ENCODE measurements around the gene YIF1A. TPM values are rescaled to one million over a fixed set of nuclear protein-coding genes. Genes with fewer than 3 reads are reported as not detected.
A peak's percentile ranks its signal among the peaks of the same experiment; 100 is the strongest.
"Not testable (repeated sequence)": the region's sequence is repeated elsewhere in the genome, so short reads cannot be mapped to it uniquely, and the experiment has no call there.

The YIF1A gene
- polyA plus RNA-seq, 1 donor = 49.2 TPM

DNA sequence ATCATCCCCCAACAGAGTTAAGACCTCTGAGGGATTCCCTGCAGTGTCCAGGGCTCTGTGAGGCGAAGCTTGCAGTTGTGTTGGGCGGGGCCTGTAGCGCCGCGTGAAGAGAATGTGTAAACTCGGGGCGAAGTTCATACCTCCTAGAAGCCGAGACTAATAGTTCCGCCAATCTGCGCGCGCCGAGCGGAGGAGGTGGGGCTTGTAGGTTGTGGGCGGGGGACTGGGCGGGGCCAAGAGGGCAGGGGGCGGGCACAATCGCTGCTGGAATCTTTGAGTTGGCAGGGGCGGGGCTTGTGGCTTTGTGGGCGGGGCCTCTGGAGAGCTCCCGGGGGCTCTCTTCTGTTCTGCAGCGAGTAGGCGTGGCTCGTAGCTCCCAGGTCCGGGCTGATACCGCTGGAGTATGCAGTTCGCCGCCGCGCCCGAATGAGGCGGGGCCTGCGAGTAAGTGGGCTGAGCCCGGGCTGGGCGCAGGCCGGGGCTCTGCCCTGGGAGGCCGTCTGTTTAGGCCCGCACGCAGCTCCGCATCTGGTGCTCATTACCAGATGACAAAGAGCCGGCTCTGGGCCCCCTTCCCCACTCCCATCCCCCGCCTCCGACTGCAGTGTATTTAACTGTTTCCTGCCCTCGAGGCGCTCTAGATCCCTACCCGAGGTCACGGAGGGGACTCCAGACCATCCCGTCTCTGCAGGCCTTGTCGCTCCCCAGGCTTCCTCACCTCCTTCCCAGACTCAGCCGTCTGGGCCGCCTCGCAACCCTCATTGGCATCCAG lies 23.8 kb upstream of the YIF1A start:
- peak; percentile 97 for DNase-seq

DNA sequence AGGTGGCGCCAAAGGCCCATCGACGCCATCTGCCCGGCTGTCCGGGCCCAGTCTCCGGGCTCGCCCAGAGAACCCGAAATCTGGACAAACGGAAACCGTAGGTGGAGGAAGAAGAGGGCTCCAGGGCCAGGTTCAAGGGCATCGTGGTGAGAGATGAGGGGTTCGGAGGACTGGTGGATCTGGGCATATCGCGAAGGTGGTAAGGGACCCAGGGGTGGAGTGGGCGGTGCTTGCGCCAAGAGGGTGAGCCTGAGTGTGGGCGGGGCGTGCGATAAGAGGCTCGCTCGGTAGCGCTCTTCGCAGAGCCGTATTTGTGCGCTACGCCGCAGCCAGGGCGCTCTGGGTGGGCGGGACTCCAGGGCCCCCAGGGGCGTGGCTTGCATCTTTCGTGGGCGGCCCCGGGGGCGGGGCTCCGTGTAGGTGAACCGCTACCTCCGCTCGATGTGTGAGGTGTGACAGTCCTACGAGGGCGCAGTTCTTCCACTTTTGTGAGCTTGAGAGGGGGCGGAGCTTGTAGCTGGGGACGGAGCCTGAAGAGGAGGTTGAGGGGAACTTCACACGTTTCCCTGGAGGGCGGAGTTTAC lies 23.1 kb upstream of the YIF1A start:
- peak; percentile 88 for DNase-seq

DNA sequence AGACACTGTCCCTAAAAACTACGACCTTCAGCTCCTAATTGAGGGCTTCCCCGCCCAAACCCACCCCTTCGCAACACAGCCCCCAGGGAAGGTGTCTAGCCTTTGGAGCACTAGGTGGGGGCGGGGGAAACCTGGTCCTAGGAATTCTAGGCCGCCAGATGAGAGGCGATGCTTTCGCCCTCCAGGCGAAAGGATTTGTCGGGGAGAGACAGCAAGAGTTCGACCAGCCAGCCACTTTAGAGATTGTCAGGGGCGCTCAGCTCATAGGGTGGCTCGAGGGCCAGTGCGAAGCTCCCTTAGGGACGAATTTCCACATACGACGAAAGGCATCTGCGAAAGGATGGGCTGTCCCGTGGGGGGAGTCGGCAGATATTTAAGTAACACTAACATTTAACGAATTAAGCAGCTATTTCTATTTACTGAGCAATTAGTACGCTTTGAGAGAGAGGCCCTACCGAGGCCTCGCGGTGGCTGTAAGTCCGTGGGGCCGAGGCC lies 22.6 kb upstream of the YIF1A start:
- no peak for DNase-seq

DNA sequence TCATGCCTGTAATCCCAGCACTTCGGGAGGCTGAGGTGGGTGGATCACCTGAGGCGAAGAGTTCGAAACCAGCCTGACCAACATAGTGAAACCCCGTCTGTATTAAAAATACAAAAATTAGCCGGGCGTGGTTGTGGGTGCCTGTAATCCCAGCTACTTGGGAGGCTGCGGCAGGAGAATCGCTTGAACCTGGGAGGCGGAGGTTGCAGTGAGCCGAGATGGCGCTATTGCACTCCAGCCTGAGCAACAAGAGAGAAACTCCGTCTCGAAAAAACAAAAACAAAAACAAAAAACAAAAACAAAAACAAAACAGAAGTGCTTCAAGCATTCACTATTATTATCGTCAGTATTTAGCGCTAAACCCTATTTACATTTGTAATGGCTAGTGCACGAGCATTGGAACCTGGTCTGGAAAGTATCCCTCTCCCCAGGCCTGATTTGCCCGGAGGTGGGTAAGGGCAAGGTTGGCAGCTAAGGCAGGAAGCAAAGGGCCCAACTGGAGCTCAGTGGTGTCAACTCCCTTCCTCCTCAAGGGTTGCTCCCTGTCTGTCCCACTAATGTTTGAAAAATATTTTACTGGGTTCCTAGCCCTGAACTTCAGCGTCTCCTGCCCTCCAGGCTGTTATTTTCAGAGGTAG lies 22.0 kb upstream of the YIF1A start:
- DNase-seq = not testable (repeated sequence)

DNA sequence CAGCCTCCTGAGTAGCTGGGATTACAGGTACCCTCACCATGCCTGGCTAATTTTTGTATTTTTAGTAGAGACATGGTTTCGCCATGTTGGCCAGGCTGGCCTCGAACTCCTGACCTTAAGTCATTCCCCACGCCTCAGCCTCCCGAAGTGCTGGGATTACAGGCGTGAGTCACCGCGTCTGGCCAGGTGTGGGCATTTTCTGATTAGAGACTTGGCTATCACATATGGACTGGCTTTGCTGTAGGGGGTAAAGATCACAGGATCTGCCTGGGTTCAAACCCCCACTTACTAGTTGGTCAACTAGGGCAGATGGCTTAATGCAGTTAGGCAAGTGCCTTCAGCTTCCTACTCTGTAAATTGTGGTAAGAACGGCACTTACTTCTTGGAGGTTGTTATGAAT lies 21.4 kb upstream of the YIF1A start:
- no peak for DNase-seq

DNA sequence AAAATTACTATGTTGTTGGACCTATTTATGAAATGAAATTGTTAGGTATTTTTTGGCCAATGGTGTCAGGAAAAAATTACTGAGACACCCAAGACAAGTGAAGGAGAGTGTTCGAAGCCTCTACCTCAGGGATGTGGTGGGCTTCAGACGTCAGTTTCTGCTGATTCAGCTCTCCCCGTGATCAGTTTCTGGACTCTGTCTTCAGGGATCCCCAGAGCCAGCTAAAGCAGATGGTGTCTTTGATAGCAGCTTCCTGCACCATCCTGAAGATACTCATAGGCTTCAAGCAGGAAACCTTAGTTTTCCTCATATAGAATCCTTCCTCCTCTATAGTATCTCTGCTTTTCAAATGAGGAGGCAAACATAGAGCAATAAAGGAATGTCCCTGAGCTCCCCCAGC lies 20.5 kb upstream of the YIF1A start:
- no peak for DNase-seq

DNA sequence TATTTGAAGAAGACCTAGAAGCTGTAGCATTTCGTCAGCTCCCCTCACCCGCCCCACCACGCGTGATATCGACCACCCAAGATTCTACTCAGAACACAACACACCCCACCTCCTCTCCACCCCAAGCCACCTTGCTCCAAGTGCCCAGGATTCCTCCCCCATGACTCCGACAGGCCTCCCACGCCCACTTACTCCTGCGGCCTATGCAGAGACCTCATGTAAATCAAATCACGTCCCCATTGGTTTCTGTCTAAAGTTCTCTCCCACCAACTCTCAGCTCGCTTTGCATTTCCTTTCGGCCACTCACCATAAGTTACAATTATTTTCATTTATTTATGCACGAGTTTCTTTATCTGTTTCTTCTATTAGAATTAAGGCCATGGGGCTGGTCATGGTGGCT lies 13.7 kb upstream of the YIF1A start:
- no peak for DNase-seq

DNA sequence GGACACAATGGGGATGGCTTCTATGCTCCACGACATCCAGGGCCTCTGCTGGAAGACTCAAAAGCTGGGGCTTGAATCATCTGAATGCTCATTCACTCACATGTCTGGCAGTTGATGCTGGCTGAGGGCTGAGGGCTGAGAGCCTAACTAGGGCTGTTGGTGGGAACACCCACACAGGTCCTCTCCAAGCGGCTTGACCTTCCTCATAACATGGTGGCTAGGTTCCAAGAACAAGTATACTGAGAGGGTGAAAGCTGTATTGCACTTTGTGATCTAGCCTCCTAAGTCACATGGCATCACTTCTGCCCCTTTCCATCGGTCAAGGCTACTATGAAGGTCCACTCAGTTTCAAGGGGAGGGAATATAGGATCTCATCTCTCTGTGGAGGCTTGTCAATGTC lies 10.2 kb upstream of the YIF1A start:
- DNase-seq = no peak

DNA sequence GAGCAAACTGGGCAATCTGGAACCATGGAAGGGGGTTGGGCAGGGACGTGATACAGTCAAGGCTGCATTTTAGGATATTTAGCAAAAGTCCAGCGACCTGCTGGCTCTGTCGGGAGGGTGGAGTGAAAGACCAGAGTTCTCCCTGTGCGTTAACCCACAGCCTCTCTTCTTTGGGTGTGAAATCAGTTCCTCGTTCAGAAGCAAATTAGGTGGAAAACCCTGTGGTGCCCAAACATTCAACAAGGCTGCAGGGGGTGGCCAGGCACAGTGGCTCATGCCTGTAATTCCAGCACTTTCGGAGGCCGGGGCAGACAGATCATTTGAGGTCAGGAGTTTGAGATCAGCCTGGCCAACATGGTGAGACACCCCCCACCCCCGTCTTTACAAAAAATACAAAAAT lies 8.7 kb upstream of the YIF1A start:
- DNase-seq = no peak

DNA sequence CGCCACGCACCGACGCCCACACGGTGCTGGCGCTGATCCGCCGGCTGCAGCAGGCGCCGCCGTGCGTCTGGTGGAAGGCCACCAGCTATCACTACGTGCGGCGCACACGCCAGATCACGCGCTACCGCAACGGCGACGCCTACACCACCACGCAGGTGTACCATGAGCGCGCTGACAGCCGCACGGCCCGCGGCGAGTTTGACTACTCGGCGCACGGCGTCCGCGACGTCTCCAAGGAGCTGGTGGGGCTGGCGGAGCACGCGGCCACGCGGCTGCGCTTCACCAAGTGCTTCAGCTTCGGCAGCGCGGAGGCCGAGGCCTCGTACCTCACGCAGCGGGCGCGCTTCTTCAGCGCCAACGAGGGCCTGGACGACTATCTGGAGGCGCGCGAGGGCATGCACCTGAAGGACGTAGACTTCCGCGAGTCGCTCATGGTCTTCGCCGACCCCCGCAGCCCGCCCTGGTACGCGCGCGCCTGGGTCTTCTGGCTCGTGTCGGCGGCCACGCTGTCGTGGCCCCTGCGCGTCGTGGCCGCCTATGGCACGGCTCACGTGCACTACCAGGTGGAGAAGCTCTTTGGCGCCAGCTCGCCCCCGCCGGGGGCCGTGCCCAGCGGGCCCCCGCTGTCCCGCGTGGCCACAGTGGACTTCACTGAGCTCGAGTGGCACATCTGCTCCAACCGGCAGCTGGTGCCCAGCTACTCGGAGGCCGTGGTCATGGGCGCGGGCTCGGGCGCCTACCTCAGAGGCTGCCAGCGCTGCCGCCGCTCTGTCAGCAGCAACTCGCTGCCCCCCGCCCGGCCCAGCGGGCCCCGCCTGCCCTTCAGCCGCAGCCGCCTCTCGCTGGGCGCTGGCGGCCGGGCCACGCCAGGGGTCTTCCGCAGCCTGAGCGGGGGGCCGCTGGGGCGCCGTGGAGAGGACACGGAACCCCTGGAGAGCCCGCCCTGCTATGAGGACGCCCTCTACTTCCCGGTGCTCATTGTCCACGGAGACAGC lies 6.0 kb upstream of the YIF1A start:
- DNase-seq = no peak

DNA sequence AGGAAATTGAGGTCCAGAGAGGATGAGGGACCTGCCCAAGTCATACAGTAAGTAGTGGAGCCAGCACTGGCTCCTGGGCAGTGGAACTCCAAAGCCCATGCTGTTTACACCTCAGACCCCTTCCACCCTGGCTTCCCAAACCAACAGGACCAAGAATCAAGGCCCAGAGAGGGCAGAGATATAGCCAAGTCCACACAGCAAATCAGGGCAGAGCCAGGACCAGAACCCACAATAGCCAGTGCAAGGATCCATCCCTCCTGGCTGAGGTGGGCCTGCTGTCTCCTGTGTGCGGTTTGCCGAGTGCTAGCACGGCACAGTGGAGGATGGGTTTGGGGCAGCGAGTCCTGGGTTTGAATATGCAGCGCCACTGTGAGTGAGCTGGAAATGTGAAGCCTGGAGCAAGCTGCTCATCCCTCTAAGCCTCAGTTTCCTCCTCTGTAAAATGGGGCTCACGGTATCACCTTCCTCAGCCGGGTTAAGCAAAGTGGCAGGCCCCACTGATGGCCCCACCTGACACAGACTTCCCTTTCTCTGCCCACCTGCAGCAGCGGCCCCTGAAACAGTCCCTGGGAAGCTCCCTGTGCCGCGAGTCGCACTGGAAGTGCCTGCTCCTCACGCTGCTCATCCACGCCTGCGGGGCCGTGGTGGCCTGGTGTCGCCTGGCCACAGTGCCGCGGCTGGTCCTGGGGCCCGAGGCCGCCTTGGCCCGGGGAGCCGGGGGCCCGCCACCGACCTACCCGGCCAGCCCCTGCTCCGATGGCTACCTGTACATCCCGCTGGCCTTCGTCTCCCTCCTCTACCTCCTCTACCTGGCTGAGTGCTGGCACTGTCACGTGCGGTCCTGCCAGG lies 5.1 kb upstream of the YIF1A start:
- DNase-seq = no peak

DNA sequence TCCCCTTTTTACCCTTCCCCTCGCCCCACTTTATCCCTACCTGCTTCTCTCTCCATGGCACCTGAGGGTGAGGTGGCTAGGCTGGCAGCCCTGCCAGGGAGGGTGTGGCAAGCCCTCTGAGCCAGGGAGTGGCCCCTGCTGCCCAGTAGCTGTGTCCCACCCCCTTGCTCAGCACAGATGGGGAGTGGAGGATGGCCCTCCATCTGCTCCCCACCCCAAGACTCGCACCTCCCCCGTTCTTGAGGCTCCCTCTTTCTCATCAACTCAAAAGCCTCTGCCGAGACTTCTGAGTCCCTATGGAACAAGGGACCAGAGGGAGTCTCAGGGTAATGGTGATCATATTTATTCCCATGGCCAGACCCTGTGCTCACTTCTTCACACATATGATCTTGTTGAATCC lies 4.4 kb upstream of the YIF1A start:
- DNase-seq = no peak

DNA sequence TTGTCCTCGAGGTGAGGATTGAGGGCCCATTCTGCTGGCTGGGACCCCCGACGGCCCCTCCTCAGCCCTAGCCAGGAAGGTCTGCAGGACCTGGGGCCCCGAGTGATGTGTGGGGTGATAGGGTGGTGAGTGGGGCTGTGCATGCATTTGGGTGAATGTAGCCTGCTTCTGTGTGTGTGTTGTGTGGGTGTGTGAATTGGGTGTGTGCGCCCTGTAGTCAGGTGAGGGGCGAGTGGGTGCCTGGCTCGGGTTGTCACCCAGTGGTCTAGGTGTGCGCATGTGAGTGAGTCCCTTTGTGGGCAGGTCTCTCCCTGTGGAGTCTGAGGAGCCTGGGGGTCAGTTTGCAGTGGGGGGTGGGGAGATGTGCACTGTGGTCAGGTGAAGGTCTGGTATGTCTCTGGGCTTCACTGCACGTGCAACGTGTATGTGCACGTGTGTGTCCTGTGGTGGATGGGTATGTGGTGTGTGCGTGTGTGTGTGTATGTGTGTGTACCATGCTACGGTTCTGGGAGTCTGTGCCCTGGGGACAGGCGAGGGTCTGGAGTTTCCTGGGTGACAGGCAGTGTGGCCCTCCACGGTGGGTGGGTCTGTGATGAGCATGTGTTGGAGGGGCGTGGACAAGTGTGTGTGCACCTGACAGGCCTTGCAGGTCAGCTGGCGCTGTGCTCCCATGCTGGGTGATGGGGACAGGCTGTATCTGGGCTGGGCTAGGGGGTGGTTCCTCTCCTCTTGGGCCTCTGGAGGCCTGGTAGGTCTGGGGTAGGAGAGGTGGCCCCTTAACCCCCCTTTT lies 3.8 kb upstream of the YIF1A start:
- no peak for DNase-seq

DNA sequence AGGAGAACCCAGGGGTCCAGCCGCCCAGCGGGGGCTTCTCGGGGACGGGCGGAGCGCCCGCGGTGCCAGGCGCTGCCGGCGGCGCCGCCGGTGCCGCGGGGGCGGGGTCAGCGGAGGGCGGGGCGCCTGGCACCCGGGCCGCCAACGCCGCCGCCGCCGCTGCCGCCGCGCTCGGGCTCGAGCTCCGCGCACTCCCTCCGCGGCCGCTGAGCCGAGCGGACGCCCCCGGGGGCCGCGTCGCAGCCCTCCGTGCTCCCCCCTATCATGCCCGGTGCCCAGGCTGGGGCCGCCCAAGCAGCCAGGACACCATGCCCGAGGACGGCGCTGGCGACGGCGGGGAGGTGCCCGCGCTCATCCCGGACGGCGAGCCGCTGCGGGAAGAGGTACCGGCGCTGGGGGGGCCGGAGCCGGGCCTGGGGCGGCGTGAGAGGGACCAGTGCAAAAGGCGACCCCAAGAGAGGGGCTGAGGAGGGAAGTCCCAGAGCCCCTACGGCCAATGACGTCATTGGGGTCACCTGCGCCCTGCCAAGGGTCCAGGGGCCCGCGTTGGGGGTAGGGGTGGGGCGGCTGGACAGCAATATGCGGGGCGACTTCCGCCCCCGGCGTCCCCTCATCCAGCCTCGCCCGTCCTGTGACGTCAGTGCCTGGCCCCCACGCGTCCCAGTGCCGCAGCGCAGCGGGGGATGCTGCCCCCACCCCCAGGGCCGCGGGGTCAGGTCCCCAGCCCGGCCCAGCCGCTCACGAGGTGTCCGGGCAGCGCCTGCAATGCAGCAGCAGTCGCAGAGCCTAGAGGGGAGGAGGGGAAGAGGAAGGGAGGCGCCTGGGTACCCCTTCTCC lies 3.0 kb upstream of the YIF1A start, which contains the start of gene TMEM151A:
TMEM151A (plus strand) TSS at position 189 of the 837 bp plus-strand sequence; CDS start at position 309, 120 bp downstream.
- DNase-seq = no peak

DNA sequence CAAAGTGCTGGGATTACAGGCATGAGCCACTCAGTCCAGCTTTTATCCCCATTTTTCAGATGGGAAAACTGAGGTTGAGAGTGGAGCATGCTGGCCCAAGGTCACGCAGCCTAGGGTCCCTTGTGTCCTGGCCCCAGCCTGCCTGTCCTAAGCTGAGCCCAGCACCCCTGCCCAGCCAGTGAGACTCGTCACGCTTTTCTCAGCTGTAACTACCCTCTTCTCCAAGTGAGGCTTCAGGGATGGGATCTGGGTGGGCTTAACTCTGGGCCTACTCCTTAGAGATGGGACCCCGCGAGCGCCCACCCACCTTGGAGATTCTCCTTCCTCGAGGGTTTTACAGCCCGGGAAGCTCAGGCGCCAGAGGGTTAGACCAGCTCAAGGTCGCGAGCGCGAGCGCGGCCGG lies 2.4 kb upstream of the YIF1A start:
- DNase-seq = no peak

DNA sequence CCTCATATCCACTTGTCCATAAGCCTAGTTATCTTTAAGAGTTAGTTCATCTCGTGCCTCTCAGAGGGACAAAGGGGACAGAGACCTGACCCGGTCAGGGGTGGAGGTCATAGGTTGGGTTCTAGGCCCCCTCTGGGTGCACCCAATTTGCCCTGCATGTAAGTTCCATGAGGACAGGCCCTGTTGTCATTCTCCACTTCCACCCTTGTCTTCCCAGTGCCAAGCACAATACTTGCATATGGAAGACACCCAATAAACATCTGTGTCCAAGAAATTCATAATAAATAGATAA lies 1.3 kb upstream of the YIF1A start:
- no peak for DNase-seq

DNA sequence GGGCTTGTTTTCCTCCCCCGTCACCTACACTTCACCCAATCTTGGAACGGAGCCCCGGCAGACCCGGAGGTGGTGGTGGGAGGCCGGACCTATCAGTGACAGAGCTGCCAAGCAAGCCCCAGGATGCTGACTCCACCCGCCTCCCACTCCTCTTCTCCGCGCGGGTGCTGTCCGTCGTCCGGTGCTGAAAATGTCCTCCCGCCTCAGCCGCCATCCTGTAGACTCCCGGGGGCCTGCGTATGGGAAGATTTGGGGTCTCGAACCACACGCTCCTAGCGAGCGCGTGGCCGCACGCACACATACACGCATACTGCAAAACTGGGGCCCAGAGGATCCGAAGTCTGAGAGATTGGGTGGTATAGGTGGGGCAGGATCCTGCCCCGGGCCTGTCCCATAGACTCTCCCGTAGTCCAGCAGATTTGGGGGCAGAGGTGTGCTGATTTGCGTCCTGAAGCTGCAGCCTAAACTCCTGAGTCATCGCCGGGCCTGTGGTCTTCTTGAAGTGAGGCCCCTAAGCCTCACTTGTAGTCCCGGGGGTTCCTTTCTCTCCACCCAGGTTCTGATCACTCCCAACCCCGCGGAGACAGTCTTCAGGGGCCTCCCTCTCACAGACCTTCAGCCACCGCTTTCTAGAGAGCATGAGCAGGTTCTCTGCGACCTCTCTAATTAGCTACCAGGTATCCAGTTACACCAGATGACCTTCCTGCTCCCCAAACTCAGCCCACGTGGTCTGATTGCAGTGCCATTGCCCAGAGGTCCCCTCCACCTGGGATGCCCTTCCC lies 796 bp upstream of the YIF1A start:
- DNase-seq = peak; percentile 79

DNA sequence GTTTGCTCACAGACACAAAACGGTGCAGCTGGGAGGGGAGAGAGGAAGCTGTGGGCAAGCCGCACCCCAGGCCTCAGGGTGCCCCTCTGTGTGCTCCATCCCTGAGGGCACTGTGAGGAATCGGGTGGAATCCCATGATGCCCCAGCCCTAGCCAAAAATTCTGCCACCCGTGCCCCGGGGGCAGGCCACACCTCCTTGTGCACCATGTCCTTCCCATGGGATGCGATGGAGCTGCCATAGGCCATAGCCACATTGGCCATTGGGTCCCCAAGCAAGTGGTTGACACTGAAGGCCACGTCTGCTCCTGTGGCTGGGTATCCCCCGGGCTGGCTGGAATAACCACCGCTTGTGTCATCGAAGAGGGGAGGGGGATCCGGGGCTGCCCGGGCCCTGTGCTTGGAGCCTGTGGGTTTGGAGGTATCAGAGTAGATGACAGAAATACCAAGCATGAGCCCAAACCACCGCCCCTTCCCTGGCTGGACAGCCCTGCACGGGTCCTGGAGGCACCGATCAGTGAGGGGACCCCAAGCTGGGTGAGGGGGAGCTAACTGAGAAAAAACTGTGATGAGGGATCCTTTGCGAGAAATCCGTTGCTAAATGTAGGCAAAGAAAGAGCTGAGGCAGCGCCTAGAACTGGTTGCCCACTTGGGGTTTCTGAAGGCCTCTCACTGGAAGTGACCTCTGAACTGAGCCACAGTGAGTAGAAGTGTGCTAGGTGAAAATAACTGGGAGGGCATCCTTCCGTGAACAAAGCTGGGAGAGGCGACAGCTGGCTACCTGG lies 863 bp downstream of the YIF1A start:
- no peak for DNase-seq

All from left kidney (tissue), 2 donors.